GM18499 (cell line): ENCODE results near the gene SLC18A3.

Experiments
- ATAC-seq: cut with Tn5 transposase; IDR thresholded peaks from one replicate; pipeline ENCODE4 v1.9.1; 2021; ENCODE audit warnings: moderate number of reproducible peaks; ENCODE audit not compliant: insufficient read depth, unreplicated experiment

The SLC18A3 gene

GRCh38 chr10:49610114-49610457 lies at the start of gene SLC18A3:
Gene SLC18A3, plus strand, starts transcription at chr10:49610310. Its CDS starts 431 bp downstream, at chr10:49610741.
- ATAC-seq, result no peak

GRCh38 chr10:49560526-49560925 lies 49.6 kb upstream of the SLC18A3 start:
- no peak for ATAC-seq

GRCh38 chr10:49562893-49563292 lies 47.2 kb upstream of the SLC18A3 start:
- no peak for ATAC-seq

- no peak for ATAC-seq
Measured at GRCh38 chr10:49564461-49565009, 45.6 kb upstream of the SLC18A3 start.

GRCh38 chr10:49567810-49568209 lies 42.3 kb upstream of the SLC18A3 start:
- ATAC-seq, result no peak

- ATAC-seq, result peak; percentile 61
Measured at GRCh38 chr10:49568235-49568634, 41.9 kb upstream of the SLC18A3 start.

- ATAC-seq, result no peak
Measured at GRCh38 chr10:49569031-49569631, 41.0 kb upstream of the SLC18A3 start.

GRCh38 chr10:49571388-49571787 lies 38.7 kb upstream of the SLC18A3 start:
- no peak for ATAC-seq

- ATAC-seq, result no peak
Measured at GRCh38 chr10:49572594-49573114, 37.5 kb upstream of the SLC18A3 start.

- no peak for ATAC-seq
Measured at GRCh38 chr10:49575489-49576072, 34.5 kb upstream of the SLC18A3 start.

- no peak for ATAC-seq
Measured at GRCh38 chr10:49577182-49577925, 32.8 kb upstream of the SLC18A3 start.

- no peak for ATAC-seq
Measured at GRCh38 chr10:49578392-49578791, 31.7 kb upstream of the SLC18A3 start.

- ATAC-seq, result no peak
Measured at GRCh38 chr10:49579621-49580020, 30.5 kb upstream of the SLC18A3 start.

- ATAC-seq, result no peak
Measured at GRCh38 chr10:49585387-49585786, 24.7 kb upstream of the SLC18A3 start.

GRCh38 chr10:49587981-49588380 lies 22.1 kb upstream of the SLC18A3 start:
- ATAC-seq, result no peak

- ATAC-seq, result peak; percentile 70
Measured at GRCh38 chr10:49592726-49593563, 17.2 kb upstream of the SLC18A3 start.

- ATAC-seq, result no peak
Measured at GRCh38 chr10:49593564-49593875, 16.6 kb upstream of the SLC18A3 start.

- ATAC-seq, result no peak
Measured at GRCh38 chr10:49593998-49594397, 16.1 kb upstream of the SLC18A3 start.

- ATAC-seq, result no peak
Measured at GRCh38 chr10:49594594-49594993, 15.5 kb upstream of the SLC18A3 start.

GRCh38 chr10:49595003-49595712 lies 15.0 kb upstream of the SLC18A3 start:
- no peak for ATAC-seq
